ENCODE results near the gene COL6A3. TPM values are rescaled to one million over a fixed set of nuclear protein-coding genes. Genes with fewer than 3 reads are reported as not detected.

COL6A3 gene
- total RNA-seq, 6 experiments from 2014 or later, result 409 to 759 (median 458) TPM

DNA sequence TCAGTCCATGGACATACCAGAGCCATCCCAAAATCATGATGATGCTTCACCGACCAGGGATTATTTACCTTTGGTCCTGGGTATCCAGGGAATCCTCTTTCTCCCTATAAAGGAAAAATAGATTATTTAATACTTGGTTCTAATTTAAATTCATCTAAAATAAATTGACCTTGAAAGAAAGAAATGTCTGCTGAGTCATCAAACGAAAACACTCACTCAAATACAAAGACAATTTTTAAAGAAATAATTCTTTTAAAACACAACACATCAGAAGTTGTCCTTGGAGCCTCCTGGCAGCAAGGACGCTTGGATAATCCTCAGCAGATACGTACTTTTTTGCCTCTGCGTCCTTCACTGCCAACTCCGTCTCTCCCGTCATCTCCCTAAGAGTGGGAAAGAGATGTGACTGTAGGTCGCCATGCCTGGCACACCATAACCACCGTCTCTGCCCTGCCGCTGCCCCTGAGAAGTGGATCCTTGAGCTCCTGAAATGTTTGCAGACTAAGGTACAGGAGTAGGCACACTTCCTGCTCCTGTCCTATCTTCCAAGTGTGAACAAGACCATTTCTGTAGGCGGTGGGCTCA is 65.6 kb downstream of the COL6A3 start:
- peak overlapping the region; percentile 38 for H3K27ac Mint-ChIP-seq
- TF ChIP-seq, protein P1, sequence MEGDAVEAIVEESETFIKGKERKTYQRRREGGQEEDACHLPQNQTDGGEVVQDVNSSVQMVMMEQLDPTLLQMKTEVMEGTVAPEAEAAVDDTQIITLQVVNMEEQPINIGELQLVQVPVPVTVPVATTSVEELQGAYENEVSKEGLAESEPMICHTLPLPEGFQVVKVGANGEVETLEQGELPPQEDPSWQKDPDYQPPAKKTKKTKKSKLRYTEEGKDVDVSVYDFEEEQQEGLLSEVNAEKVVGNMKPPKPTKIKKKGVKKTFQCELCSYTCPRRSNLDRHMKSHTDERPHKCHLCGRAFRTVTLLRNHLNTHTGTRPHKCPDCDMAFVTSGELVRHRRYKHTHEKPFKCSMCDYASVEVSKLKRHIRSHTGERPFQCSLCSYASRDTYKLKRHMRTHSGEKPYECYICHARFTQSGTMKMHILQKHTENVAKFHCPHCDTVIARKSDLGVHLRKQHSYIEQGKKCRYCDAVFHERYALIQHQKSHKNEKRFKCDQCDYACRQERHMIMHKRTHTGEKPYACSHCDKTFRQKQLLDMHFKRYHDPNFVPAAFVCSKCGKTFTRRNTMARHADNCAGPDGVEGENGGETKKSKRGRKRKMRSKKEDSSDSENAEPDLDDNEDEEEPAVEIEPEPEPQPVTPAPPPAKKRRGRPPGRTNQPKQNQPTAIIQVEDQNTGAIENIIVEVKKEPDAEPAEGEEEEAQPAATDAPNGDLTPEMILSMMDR (IDR thresholded peaks at IDR 0.05), result no peak
- peaks cover 82% of the 10 kb centered on the region for H3K36me3 Mint-ChIP-seq (ENCODE audit: low read depth)
- no peaks in the 10 kb centered on the region for H3K9me3 Mint-ChIP-seq
- no peak for DNase-seq
- no peak overlapping the region; the same call in 1 of the 2 replicates for H3K4me3 Mint-ChIP-seq
- H3K27me3 Mint-ChIP-seq (ENCODE audit: insufficient read depth), result peaks cover 28% of the 10 kb centered on the region
- peaks cover 61% of the 10 kb centered on the region for H3K4me1 Mint-ChIP-seq (ENCODE audit: low read depth)

DNA sequence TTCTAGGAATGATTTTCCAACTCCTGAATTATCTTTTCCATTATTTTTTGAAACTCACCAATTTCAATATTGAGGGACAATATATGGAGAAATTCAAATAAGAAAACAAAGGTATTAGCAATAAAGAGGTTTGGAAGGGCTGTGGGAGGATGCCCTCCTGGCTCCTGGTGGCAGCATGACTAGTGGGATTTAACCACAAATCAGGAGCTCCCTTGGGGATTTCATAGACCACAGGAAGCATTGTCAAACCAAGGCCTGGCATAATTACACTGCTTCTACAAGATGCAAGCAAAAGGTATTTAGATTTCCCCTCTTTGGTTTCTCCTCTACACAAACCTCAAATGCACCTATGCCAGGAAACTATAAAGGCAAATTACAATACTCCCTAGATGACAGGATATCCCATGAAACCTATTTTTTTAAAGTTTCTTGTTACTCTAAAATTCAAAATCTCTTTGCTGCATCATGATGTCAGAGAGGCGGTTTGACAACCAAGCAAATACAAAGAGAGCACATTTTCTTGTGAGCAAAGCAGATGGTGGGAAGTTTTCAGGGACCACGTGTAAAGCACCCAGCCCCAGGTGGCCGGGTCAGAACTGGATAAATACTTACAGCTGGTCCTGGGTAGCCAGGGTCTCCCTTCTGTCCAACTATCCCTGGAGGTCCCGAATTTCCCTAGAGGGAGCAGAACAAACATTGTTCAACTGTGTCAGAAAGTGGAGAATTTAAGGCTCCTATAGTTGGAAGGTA is 67.9 kb downstream of the COL6A3 start:
- peaks cover 53% of the 10 kb centered on the region for H3K4me1 Mint-ChIP-seq (ENCODE audit: low read depth)
- TF ChIP-seq, protein P1 (IDR thresholded peaks at IDR 0.05), result no peak
- no peak for DNase-seq
- H3K4me3 Mint-ChIP-seq, result no peak overlapping the region
- peaks cover 28% of the 10 kb centered on the region for H3K27me3 Mint-ChIP-seq (ENCODE audit: insufficient read depth)
- peak overlapping the region; percentile 88 for H3K27ac Mint-ChIP-seq
- no peaks in the 10 kb centered on the region for H3K9me3 Mint-ChIP-seq
- H3K36me3 Mint-ChIP-seq (ENCODE audit: low read depth), result peaks cover 75% of the 10 kb centered on the region

DNA sequence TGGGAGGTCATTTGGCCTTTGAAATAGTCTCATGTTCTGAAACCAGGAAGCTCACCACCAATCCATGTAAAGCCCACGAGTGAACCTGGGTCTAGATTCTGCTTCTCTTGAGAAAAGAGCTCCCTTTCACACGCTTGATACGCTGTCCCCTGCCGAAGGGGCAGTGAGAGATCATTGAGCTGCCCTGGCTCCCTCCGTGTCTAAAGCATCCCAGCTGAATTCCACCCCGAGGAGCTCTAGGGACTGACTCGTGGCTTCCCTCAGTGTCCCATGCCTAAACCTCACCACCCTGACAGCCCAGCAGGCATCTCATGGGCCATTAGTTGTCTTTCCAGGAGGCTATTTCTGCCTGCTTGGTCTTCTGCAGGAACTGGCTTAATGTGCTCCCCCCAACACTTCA is 68.6 kb downstream of the COL6A3 start:
- Mint-ChIP-seq H3K27ac (peak overlapping the region; percentile 88), H3K27me3 (ENCODE audit: insufficient read depth) (peaks cover 24% of the 10 kb centered on the region), H3K36me3 (ENCODE audit: low read depth) (peaks cover 69% of the 10 kb centered on the region), H3K4me3 (no peak overlapping the region), H3K9me3 (no peaks in the 10 kb centered on the region), H3K4me1 (ENCODE audit: low read depth) (peaks cover 53% of the 10 kb centered on the region)
- TF ChIP-seq, protein P1 (IDR thresholded peaks at IDR 0.05), result no peak
- peak; percentile 59 for DNase-seq

DNA sequence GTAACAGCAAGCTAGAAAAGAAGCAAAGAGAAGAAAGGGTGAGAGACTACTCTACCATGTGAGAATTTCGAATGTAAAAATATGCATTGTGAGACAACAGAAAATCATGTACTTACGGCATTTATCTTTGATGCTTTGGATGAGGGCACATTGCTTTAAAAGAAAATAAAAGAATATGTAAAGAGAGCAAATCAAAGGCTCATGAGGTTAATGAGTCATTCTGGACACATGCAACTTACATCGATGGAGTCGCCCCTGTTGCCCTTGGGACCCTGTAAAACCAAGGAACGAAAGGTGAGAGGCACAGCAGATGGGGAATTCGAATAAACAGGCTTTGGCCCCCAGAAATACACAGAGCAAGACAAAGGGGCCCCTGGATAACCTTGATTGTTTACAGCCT is 69.0 kb downstream of the COL6A3 start:
- Mint-ChIP-seq H3K27ac (peak overlapping the region; percentile 88), H3K4me3 (no peak overlapping the region), H3K36me3 (ENCODE audit: low read depth) (peaks cover 68% of the 10 kb centered on the region), H3K9me3 (no peaks in the 10 kb centered on the region), H3K27me3 (ENCODE audit: insufficient read depth) (peaks cover 20% of the 10 kb centered on the region), H3K4me1 (ENCODE audit: low read depth) (peaks cover 48% of the 10 kb centered on the region)
- TF ChIP-seq, protein P1 (IDR thresholded peaks at IDR 0.05), result no peak
- no peak for DNase-seq

DNA sequence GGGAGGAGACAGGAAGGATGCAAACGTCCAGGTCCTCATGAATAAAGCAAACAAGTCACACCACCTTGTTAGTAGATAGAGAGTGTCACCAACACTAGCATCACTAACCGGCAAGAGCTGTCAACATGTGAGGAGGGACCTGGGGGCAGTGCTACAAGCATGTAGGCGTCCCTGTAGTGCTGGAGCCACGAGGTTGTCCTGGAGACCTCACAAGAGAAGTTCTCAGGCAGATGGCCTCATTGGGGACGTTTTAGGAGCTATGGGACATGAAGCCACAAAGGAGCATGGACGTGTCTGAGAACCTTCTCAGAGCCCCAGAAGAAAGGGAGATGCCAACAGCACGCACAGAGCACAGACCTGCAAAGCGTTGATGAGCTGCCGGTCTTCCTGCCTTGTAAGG is 70.0 kb downstream of the COL6A3 start:
- Mint-ChIP-seq H3K27ac (peak overlapping the region; percentile 40), H3K9me3 (no peaks in the 10 kb centered on the region), H3K36me3 (ENCODE audit: low read depth) (peaks cover 67% of the 10 kb centered on the region), H3K4me3 (no peak overlapping the region), H3K27me3 (ENCODE audit: insufficient read depth) (peaks cover 18% of the 10 kb centered on the region), H3K4me1 (ENCODE audit: low read depth) (peaks cover 43% of the 10 kb centered on the region)
- no peak for DNase-seq
- TF ChIP-seq, protein P1 (IDR thresholded peaks at IDR 0.05), result no peak

Data from HFFc6 (cell line).